ENCODE results near the gene CYLC2. TPM values are rescaled to one million over a fixed set of nuclear protein-coding genes. Genes with fewer than 3 reads are reported as not detected.

CYLC2 gene
- total RNA-seq, 1 donor from 2014 or later, result not detected

- no peaks in the 10 kb centered on the region for H3K36me3 Mint-ChIP-seq (ENCODE audit: insufficient read depth)
- DNase-seq (ENCODE audit: low spot score, unreplicated experiment), result no peak
- no peaks in the 10 kb centered on the region for H3K4me1 Mint-ChIP-seq (ENCODE audit: low read depth)
- TF ChIP-seq CTCF (IDR thresholded peaks at IDR 0.05; ENCODE audit: unreplicated experiment), result no peak
- H3K9me3 Mint-ChIP-seq (ENCODE audit: low read depth), result no peaks in the 10 kb centered on the region
- no peak overlapping the region for H3K27ac Mint-ChIP-seq
- no peak overlapping the region for H3K4me3 Mint-ChIP-seq (ENCODE audit: low read depth)
- no peaks in the 10 kb centered on the region for H3K27me3 Mint-ChIP-seq
Observed at GRCh38 chr9:103014242-103014641, 19.1 kb downstream of the CYLC2 start.

DNA sequence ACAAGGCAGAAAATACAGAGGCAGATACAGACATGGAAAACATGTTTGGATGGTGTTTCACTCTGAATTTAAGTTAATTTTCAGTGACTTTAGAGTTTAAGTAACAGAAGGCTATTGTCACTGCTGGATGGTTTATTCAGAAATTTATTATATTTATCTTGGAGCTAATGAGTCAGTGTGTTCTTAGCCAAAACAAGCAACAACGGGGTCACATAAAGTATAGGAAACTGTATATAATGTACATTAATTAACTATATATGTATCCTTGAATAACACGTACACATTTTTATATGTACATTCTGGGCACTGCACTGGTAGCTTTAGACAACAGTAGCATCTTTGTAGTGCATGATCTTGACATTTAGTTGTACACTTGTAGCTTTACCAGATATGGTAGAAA is 30.7 kb downstream of the CYLC2 start:
- no peak for TF ChIP-seq CTCF (IDR thresholded peaks at IDR 0.05; ENCODE audit: unreplicated experiment)
- H3K36me3 Mint-ChIP-seq (ENCODE audit: insufficient read depth), result no peaks in the 10 kb centered on the region
- no peaks in the 10 kb centered on the region for H3K9me3 Mint-ChIP-seq (ENCODE audit: low read depth)
- H3K4me1 Mint-ChIP-seq (ENCODE audit: low read depth), result no peaks in the 10 kb centered on the region
- no peak overlapping the region for H3K27ac Mint-ChIP-seq
- H3K4me3 Mint-ChIP-seq (ENCODE audit: low read depth), result no peak overlapping the region
- H3K27me3 Mint-ChIP-seq, result no peaks in the 10 kb centered on the region
- DNase-seq (ENCODE audit: low spot score, unreplicated experiment), result no peak

- Mint-ChIP-seq H3K36me3 (ENCODE audit: insufficient read depth) (no peaks in the 10 kb centered on the region), H3K4me1 (ENCODE audit: low read depth) (peaks cover 1% of the 10 kb centered on the region), H3K27me3 (no peaks in the 10 kb centered on the region), H3K9me3 (ENCODE audit: low read depth) (no peaks in the 10 kb centered on the region), H3K4me3 (ENCODE audit: low read depth) (no peak overlapping the region), H3K27ac (no peak overlapping the region)
- no peak for TF ChIP-seq CTCF (IDR thresholded peaks at IDR 0.05; ENCODE audit: unreplicated experiment)
- DNase-seq (ENCODE audit: low spot score, unreplicated experiment), result no peak
Observed at GRCh38 chr9:103037508-103038477, 42.7 kb downstream of the CYLC2 start.

GRCh38 chr9:103041961-103042360 is 46.8 kb downstream of the CYLC2 start:
- H3K27me3 Mint-ChIP-seq, result no peaks in the 10 kb centered on the region
- no peak overlapping the region for H3K27ac Mint-ChIP-seq
- no peak overlapping the region for H3K4me3 Mint-ChIP-seq (ENCODE audit: low read depth)
- DNase-seq (ENCODE audit: low spot score, unreplicated experiment), result no peak
- H3K36me3 Mint-ChIP-seq (ENCODE audit: insufficient read depth), result no peaks in the 10 kb centered on the region
- no peaks in the 10 kb centered on the region for H3K9me3 Mint-ChIP-seq (ENCODE audit: low read depth)
- peaks cover 1% of the 10 kb centered on the region for H3K4me1 Mint-ChIP-seq (ENCODE audit: low read depth)
- TF ChIP-seq CTCF (IDR thresholded peaks at IDR 0.05; ENCODE audit: unreplicated experiment), result no peak
